Stimulated activated CD8-positive, alpha-beta memory T cell treated with anti-CD3 and anti-CD28 coated beads, Interleukin-4, amount 100 ng/mL, for 1 hour (primary cell): Measurements from ENCODE around the gene MSGN1.

ENCODE experiments used
- DNase-seq, 2 donors: peaks; one replicate each; pipeline ENCODE4 v3.0.0-alpha.2; 2020; ENCODE audit warnings: low read depth in 2 of 2, low spot score in 1 of 2

Gene MSGN1

DNA sequence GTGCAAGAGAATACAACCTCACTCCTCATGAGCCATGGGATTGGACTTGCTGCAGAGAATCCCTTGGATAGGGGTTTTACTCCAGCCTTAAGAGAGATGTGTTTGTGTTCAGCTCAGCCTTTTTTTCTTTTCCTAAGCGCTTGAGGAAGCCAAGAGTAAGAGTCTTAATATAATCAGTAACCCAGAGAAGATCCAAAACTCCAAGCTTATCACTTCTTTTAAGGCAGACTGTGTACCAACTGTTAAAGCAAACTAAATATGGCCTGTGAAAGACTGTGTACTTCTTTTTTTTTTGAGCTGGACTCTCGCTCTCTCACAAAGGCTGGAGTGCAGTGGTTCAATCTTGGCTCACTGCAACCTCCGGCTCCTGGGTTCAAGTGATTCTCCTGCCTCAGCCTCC, 30.4 kb downstream of the MSGN1 start:
- DNase-seq, result no peak

DNA sequence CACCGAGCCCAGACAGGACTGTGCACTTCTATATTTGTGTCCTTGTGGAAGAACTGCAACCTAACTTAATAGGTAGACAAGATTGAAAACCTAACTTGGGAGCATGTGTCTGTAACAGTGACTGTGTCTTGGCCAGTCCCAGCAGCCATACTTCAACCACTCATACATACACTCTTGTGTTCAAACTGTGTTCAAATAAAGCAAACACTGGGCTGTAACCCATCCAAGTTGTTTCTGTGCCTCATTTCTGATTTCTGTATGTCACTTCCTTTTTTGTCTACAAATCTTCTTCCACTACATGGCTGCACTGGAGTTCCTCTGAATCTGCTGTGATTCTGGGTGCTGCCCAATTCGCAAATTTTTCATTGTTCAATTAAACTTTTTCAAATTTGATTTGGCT, 31.0 kb downstream of the MSGN1 start:
- DNase-seq, result no peak

DNA sequence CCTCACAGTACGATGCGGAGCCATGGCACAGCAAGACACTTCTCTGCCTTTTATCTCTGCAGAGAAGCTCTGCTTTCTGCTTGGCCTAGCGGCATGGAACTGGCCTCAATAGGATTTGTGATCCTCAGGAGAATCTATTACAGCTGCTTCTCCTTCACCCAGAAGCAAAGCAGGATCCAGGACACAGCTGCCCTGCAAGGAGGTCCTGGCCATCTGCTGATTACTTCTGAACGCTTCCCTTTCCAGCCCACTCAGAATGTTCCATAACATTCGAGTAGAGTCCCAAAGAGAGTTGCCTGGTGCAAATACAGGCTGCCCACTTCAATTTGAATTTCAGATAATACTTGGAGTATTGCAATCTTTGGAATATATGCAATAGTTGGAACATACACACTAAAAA, 33.0 kb downstream of the MSGN1 start:
- DNase-seq, result no peak

DNA sequence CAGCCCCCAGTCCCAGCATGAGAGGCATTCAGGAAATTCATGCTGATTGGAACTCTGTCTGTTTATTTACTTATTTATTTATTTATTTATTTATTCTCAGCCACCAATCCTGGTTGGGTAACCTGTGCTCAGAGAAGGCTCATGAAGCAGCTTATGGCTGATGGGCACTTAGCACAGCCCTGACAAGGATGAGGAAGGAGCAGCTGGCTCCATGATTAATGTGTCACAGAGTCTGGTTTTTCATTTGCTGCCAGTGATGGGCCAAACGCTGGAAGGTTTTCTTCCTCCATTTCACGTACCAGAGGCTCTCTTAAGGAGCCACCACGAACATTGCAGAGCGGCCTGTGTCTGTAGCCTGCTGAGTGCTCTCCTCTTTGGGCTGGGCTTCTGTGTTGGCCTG, 33.9 kb downstream of the MSGN1 start:
- DNase-seq, result no peak

DNA sequence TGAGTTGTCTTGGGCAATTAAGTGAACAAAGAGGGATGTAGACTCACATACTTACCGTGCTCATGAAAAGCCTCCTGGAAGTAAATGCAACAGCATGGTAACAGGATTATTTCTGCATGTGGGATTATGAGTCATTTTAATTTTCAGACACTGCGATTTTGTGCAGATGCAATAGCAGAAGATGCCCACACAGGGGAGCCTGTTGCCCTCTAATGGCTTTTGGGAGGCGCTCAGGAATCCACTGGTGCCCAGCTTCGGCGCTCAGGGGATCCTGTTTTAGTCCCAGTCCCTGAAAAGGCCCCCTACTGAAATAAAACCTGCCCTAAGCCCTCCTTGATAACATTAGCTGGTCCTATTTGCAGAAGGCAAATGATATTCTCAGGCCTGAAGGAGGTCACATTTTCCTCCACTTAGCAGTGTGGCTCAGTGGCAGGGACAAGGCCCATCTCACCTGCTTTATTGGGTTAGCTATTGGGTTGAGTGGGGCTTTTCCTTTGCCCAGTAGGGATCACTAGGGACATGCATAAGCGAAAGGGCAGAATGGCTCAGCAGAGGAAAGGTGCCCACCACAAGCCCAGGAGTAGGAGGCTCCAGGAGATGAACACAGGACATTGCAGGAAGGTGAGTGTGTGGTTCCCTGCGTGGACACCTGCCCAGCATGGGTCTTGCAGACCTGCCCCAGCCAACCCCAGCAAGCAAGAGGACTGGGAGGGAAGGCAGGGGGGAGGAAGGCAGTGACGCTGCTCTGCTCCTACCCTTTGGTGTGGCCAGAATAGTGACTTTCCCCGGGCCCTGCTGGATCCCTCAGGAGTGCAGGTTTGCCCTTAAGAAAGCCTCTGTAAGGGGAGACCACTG, 35.7 kb downstream of the MSGN1 start:
- no peak for DNase-seq

DNA sequence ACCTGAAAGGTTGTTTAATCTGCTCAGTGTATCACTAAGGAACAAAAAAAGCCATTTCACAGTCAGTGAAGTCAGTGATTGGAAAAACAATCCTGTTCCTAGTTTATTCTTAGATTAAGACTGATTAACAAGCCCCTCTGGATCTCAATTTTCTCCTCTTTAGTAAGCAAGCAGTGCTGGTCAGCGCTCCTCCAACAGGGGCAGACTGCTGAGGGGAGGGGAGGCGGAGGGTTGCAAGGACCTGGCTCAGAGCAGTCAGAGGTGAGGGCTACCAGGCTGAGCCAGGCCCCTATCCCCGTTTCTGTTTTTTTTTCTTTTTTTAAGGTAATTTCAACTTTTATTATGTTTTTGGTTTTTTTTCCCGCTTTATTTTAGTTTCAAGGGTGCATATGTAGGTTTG, 37.5 kb downstream of the MSGN1 start:
- no peak for DNase-seq

DNA sequence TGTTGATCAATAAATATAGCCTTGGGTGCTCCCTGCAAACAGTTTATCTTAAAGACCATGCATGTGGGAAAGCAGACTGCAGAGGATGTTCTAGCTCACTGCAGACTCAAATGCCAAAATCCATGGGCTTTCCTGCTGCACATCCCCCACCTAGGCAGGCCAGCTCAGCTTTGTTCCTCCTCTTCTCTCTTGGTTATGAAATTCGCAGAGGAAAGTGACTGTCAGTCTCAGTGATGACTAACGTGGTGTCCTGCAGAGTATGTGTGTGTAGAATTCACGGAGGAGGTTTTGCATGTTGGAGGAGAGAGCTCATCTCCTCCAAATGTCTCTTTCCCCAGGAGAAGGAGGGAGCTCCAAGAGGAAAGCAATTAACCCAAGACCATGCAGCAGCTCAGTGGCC, 40.8 kb downstream of the MSGN1 start:
- DNase-seq, result no peak

DNA sequence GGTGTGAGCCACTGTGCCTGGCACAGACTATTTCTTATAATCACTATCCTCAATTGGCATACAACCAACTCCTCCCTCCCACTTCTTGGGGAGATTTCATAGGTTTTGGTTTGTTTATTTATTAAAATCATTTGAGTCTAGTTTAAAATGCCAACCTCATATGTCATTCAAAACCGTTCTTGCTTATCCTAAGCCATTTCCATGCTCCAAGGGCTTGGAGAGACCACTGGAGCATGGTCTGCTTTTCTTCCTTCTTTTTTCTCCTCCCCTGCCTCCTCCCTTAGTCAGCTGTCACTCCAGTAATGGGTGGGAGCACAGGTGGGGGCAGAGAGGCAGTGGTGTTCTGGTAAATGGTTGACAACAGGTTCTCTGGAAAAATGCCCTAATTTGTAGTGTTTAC, 41.8 kb downstream of the MSGN1 start:
- no peak for DNase-seq

DNA sequence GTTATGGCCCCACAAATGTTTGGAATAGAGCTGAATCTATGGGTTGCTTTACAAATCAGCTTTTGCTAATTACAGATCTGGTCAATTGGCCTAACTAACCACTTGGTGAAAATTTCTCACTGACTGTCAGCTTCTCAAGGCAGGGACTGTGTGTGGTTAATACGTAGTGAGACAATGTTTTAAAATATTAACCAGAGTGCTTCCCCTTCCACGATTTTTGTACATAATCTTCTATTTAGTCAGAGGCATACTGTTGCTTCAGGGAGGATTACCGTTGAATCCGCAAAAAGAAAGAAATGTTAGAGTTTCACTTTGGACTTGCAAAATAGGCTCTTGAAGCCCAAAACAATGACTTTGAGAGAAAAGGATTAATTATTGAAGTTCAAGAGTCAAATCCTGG, 47.3 kb downstream of the MSGN1 start:
- no peak for DNase-seq

DNA sequence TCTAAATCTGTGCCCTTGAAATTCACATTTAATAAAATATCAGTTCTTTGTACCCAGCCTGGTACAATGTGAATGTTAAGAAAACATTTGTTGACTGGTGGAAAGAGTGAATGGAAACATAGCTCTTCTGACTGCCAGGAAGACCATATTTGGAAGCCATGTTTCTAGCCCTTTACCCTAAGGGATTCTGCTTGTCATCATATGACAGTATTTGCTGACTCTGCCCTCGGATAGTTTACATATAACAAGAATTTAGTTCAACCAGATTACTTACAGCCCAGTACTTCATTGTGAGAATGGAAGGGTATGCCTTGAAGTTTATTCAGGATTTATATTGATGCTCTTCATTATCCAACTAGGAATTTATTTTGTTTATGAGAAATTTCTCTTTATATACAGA, 48.4 kb downstream of the MSGN1 start:
- DNase-seq, result no peak

DNA sequence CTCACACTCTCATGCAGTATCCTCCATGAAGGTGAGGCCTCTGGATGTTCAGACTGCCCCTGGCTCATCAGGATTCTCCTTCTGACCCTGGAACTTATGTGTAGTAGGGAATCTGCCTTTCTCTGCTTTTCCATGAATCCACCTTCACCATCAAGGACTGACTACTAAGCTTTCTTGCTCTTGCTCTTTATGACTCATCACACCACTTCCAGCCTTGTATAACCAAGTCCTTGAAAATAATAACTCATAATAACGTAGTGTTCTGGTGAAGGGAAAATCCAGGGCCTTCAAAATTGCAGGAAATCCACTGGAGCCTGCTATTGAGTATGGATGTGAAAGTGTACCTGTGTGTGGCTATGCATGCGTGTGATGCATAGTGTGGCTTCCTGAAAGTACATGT, 50.9 kb downstream of the MSGN1 start:
- DNase-seq, result no peak
